Measurements from ENCODE around the gene ADAM30.

ADAM30 gene

GRCh38 chr1:119935373-119935772 lies 39.1 kb upstream of the ADAM30 start:
- TF ChIP-seq, protein P1, sequence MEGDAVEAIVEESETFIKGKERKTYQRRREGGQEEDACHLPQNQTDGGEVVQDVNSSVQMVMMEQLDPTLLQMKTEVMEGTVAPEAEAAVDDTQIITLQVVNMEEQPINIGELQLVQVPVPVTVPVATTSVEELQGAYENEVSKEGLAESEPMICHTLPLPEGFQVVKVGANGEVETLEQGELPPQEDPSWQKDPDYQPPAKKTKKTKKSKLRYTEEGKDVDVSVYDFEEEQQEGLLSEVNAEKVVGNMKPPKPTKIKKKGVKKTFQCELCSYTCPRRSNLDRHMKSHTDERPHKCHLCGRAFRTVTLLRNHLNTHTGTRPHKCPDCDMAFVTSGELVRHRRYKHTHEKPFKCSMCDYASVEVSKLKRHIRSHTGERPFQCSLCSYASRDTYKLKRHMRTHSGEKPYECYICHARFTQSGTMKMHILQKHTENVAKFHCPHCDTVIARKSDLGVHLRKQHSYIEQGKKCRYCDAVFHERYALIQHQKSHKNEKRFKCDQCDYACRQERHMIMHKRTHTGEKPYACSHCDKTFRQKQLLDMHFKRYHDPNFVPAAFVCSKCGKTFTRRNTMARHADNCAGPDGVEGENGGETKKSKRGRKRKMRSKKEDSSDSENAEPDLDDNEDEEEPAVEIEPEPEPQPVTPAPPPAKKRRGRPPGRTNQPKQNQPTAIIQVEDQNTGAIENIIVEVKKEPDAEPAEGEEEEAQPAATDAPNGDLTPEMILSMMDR (IDR thresholded peaks at IDR 0.05; ENCODE audit: low read length) = no peak
- TF ChIP-seq EZH2 (IDR thresholded peaks at IDR 0.05; ENCODE audit: borderline replicate concordance, low read length) = no peak
- Histone ChIP-seq H3K9ac (ENCODE audit: low read length) (no peak overlapping the region), H3K4me3 (ENCODE audit: low read depth, low read length, poor library complexity, severe bottlenecking) (no peak overlapping the region), H3K9me3 (ENCODE audit: low read length) (no peaks in the 10 kb centered on the region; the same call in 1 of the 2 replicates), H3K36me3 (ENCODE audit: insufficient read depth, low read length) (peaks cover 68% of the 10 kb centered on the region), H3K4me2 (ENCODE audit: low read length) (no peak overlapping the region), H3K4me1 (ENCODE audit: insufficient read depth, low read length, severe bottlenecking) (no peaks in the 10 kb centered on the region), H3K79me2 (ENCODE audit: insufficient read depth, low read length) (no peaks in the 10 kb centered on the region), H4K20me1 (ENCODE audit: insufficient read depth, low read length) (no peaks in the 10 kb centered on the region), H3K27me3 (ENCODE audit: insufficient read depth, low read length) (no peaks in the 10 kb centered on the region), H3K27ac (ENCODE audit: low read depth, low read length, poor library complexity, severe bottlenecking) (no peak overlapping the region), H3F3A (ENCODE audit: insufficient read depth, low read length) (no peaks in the 10 kb centered on the region), H3K9me2 (ENCODE audit: low read depth, low read length) (no peaks in the 10 kb centered on the region), H2AFZ (ENCODE audit: low read length) (no peak overlapping the region)

- peaks cover 57% of the 10 kb centered on the region for H3K36me3 ChIP-seq (ENCODE audit: insufficient read depth, low read length)
- H2AFZ ChIP-seq (ENCODE audit: low read length) = no peak overlapping the region
- no peak overlapping the region for H3K4me2 ChIP-seq (ENCODE audit: low read length)
- no peaks in the 10 kb centered on the region for H3K27me3 ChIP-seq (ENCODE audit: insufficient read depth, low read length)
- TF ChIP-seq, protein P1 (IDR thresholded peaks at IDR 0.05; ENCODE audit: low read length) = no peak
- no peak for TF ChIP-seq EZH2 (IDR thresholded peaks at IDR 0.05; ENCODE audit: borderline replicate concordance, low read length)
- no peaks in the 10 kb centered on the region; the same call in 1 of the 2 replicates for H3K9me3 ChIP-seq (ENCODE audit: low read length)
- H3K9me2 ChIP-seq (ENCODE audit: low read depth, low read length) = no peaks in the 10 kb centered on the region
- H4K20me1 ChIP-seq (ENCODE audit: insufficient read depth, low read length) = no peaks in the 10 kb centered on the region
- no peaks in the 10 kb centered on the region for H3K79me2 ChIP-seq (ENCODE audit: insufficient read depth, low read length)
- H3K9ac ChIP-seq (ENCODE audit: low read length) = no peak overlapping the region
- H3K4me1 ChIP-seq (ENCODE audit: insufficient read depth, low read length, severe bottlenecking) = no peaks in the 10 kb centered on the region
- no peaks in the 10 kb centered on the region for H3F3A ChIP-seq (ENCODE audit: insufficient read depth, low read length)
- no peak overlapping the region for H3K4me3 ChIP-seq (ENCODE audit: low read depth, low read length, poor library complexity, severe bottlenecking)
- no peak overlapping the region for H3K27ac ChIP-seq (ENCODE audit: low read depth, low read length, poor library complexity, severe bottlenecking)
These were observed 37.1 kb upstream of the ADAM30 start for GRCh38 chr1:119933397-119933796.

- Histone ChIP-seq H3K27me3 (ENCODE audit: insufficient read depth, low read length) (no peaks in the 10 kb centered on the region), H3K4me3 (ENCODE audit: low read depth, low read length, poor library complexity, severe bottlenecking) (no peak overlapping the region), H3K4me2 (ENCODE audit: low read length) (no peak overlapping the region), H3K27ac (ENCODE audit: low read depth, low read length, poor library complexity, severe bottlenecking) (no peak overlapping the region), H3K36me3 (ENCODE audit: insufficient read depth, low read length) (peaks cover 36% of the 10 kb centered on the region), H2AFZ (ENCODE audit: low read length) (no peak overlapping the region), H3K79me2 (ENCODE audit: insufficient read depth, low read length) (no peaks in the 10 kb centered on the region), H3K4me1 (ENCODE audit: insufficient read depth, low read length, severe bottlenecking) (no peaks in the 10 kb centered on the region), H4K20me1 (ENCODE audit: insufficient read depth, low read length) (no peaks in the 10 kb centered on the region), H3F3A (ENCODE audit: insufficient read depth, low read length) (no peaks in the 10 kb centered on the region), H3K9ac (ENCODE audit: low read length) (no peak overlapping the region), H3K9me3 (ENCODE audit: low read length) (no peaks in the 10 kb centered on the region; the same call in 1 of the 2 replicates), H3K9me2 (ENCODE audit: low read depth, low read length) (no peaks in the 10 kb centered on the region)
- TF ChIP-seq EZH2 (IDR thresholded peaks at IDR 0.05; ENCODE audit: borderline replicate concordance, low read length) = no peak
- TF ChIP-seq, protein P1 (IDR thresholded peaks at IDR 0.05; ENCODE audit: low read length) = no peak
These were observed 33.5 kb upstream of the ADAM30 start for GRCh38 chr1:119929643-119930315.
